Liver (tissue), 9 donors: ENCODE measurements around the gene ZSCAN5C. TPM values are rescaled to one million over a fixed set of nuclear protein-coding genes. Genes with fewer than 3 reads are reported as not detected.

Experiments
- DNase-seq: peaks from one replicate; pipeline ENCODE4 v3.0.0-alpha.2; 2017; ENCODE audit warnings: low spot score
- H3K27ac ChIP-seq, 2 donors: one replicate each; pipeline ENCODE4 v1.7.0; 2013; ENCODE audit warnings: inconsistent platforms in 2 of 2, low read length in 2 of 2, control low read depth in 1 of 2, low read depth in 1 of 2, mild to moderate bottlenecking in 1 of 2
- H3K27me3 ChIP-seq, 4 donors: one replicate each; pipeline versions ENCODE4 v1.6.1 to v1.7.0; 2013; ENCODE audit warnings: low read length in 3 of 4, inconsistent platforms in 1 of 4, mild to moderate bottlenecking in 1 of 4, moderate library complexity in 1 of 4; ENCODE audit not compliant: control insufficient read depth in 4 of 4, insufficient read depth in 4 of 4
- H3K36me3 ChIP-seq, 4 donors: one replicate each; pipeline versions ENCODE4 v1.6.1 to v1.7.0; 2013; ENCODE audit warnings: low read length in 3 of 4, mild to moderate bottlenecking in 3 of 4, low read depth in 1 of 4, moderate library complexity in 1 of 4; ENCODE audit not compliant: control insufficient read depth in 4 of 4, insufficient read depth in 3 of 4
- H3K4me1 ChIP-seq, 4 donors: one replicate each; pipeline versions ENCODE4 v1.6.1 to v1.7.0; 2013; ENCODE audit warnings: low read length in 3 of 4, mild to moderate bottlenecking in 3 of 4, moderate library complexity in 1 of 4; ENCODE audit not compliant: control insufficient read depth in 4 of 4, insufficient read depth in 4 of 4
- H3K4me3 ChIP-seq, 3 donors: one replicate each; pipeline versions ENCODE4 v1.6.1 to v1.7.0; 2013; ENCODE audit warnings: low read length in 3 of 3, control low read depth in 1 of 3, low read depth in 1 of 3, mild to moderate bottlenecking in 1 of 3
- H3K9ac ChIP-seq, 2 donors: one replicate each; pipeline ENCODE4 v1.7.0; 2013; ENCODE audit warnings: low read length in 2 of 2, mild to moderate bottlenecking in 2 of 2, moderate library complexity in 2 of 2, control low read depth in 1 of 2, low read depth in 1 of 2
- H3K9me3 ChIP-seq, 4 donors: one replicate each; pipeline versions ENCODE4 v1.6.1 to v1.7.0; 2013; ENCODE audit warnings: low read length in 3 of 4; ENCODE audit not compliant: control insufficient read depth in 4 of 4
- FOXA1 ChIP-seq: IDR thresholded peaks from 2 replicates; pipeline ENCODE4 v1.6.1; 2016; ENCODE audit warnings: antibody characterized with exemption
- FOXA2 ChIP-seq: IDR thresholded peaks from 2 replicates; pipeline ENCODE4 v1.6.1; 2016; ENCODE audit warnings: antibody characterized with exemption
- GABPA ChIP-seq, 2 donors: IDR thresholded peaks in 1 of 2; conservative IDR thresholded peaks in 1 of 2; 2 replicates each; pipeline ENCODE4 v1.6.1; 2016; ENCODE audit warnings: antibody characterized with exemption in 2 of 2, mild to moderate bottlenecking in 1 of 2, moderate library complexity in 1 of 2
- JUND ChIP-seq, 2 donors: IDR thresholded peaks; 2 replicates each; pipeline ENCODE4 v1.6.1; 2016; ENCODE audit warnings: antibody characterized with exemption in 2 of 2
- MAX ChIP-seq: IDR thresholded peaks from 2 replicates; pipeline ENCODE4 v1.6.1; 2016; ENCODE audit warnings: antibody characterized with exemption
- NR2F2 ChIP-seq: IDR thresholded peaks from 2 replicates; pipeline ENCODE4 v1.6.1; 2016; ENCODE audit warnings: antibody characterized with exemption
- RAD21 ChIP-seq, 2 donors: IDR thresholded peaks; 2 replicates each; pipeline ENCODE4 v1.6.1; 2016; ENCODE audit warnings: antibody characterized with exemption in 2 of 2, mild to moderate bottlenecking in 2 of 2
- REST ChIP-seq: IDR thresholded peaks from 2 replicates; pipeline ENCODE4 v1.6.1; 2016; ENCODE audit warnings: antibody characterized with exemption, mild to moderate bottlenecking
- RXRA ChIP-seq, 2 donors: IDR thresholded peaks; 2 replicates each; pipeline ENCODE4 v1.6.1; 2017 to 2018; ENCODE audit warnings: antibody characterized with exemption in 2 of 2, mild to moderate bottlenecking in 1 of 2
- SP1 ChIP-seq: IDR thresholded peaks from 2 replicates; pipeline ENCODE4 v1.6.1; 2018; ENCODE audit warnings: antibody characterized with exemption, mild to moderate bottlenecking
- TAF1 ChIP-seq: conservative IDR thresholded peaks from 2 replicates; pipeline ENCODE4 v1.6.1; 2016; ENCODE audit warnings: antibody characterized with exemption, mild to moderate bottlenecking
- ZBTB33 ChIP-seq: IDR thresholded peaks from 2 replicates; pipeline ENCODE4 v1.6.1; 2016; ENCODE audit warnings: antibody characterized with exemption
- WGBS: extraction: QIAGEN DNeasy Blood & Tissue Kit; methylation state at CpG from one replicate; pipeline ENCODE4 v1.1.7; 2013; 5-methylcytosine and 5-hydroxymethylcytosine counted together
- polyA plus RNA-seq, 2 donors: library from polyadenylated mRNA; stranded (reverse) in 1 of 2; unstranded in 1 of 2; fragments of 200-250 nt in 1 of 2; fragments of >200 nt in 1 of 2; fragmentation: Nextera tagmentation in 1 of 2; extraction: Ambion mirVana in 1 of 2; gene quantifications; one replicate each; pipeline versions ENCODE4 v1.2.1 to v1.2.3, GENCODE V29; 2013 to 2015
- total RNA-seq, 2 donors: library from RNA; depleted of rRNA; stranded (reverse); fragments of >200 nt; gene quantifications; one replicate each; pipeline ENCODE4 v1.2.3, GENCODE V29; 2014
- TF ChIP-seq, protein P1 (sequence below): IDR thresholded peaks from 2 replicates; pipeline ENCODE4 v1.6.1; 2016; ENCODE audit warnings: antibody characterized with exemption
- TF ChIP-seq, protein P2 (sequence below): fragments of 150-350 bp; IDR thresholded peaks from 2 replicates; pipeline ENCODE4 v1.5.1; 2017; ENCODE audit warnings: improper control_type of control experiment, low read depth, low read length; ENCODE audit not compliant: missing input control
- donor health status: healthy.
- donor health status: healthy.
- donor health status: healthy.
- donor health status: healthy.
- donor health status: healthy.

The ZSCAN5C gene
- total and polyA plus RNA-seq, 4 donors, result not detected

GRCh38 chr19:56211718-56212117, 9.6 kb downstream of the ZSCAN5C start:
- no peaks in the 10 kb centered on the region for H3K27me3 ChIP-seq
- 65% methylated on average over 4 of the region's 4 CpGs for WGBS
- H3K9me3 ChIP-seq, result no peaks in the 10 kb centered on the region
- H3K36me3 ChIP-seq, result no peaks in the 10 kb centered on the region
- H3K27ac ChIP-seq, result no peak overlapping the region
- no peak overlapping the region for H3K9ac ChIP-seq
- H3K4me1 ChIP-seq, result peaks cover 0 to under 1% (median 0%) of the 10 kb centered on the region in 4 donors
- H3K4me3 ChIP-seq, result no peak overlapping the region
- DNase-seq, result no peak
- no peak for TF ChIP-seq SP1
- TF ChIP-seq MAX, result no peak
- no peak for TF ChIP-seq TAF1
- no peak for TF ChIP-seq ZBTB33
- no peak for TF ChIP-seq NR2F2
- no peak for TF ChIP-seq REST
- no peak for TF ChIP-seq FOXA1
- TF ChIP-seq GABPA (IDR thresholded peaks at IDR 0.05 in 1 of 2, conservative IDR thresholded peaks at IDR 0.05 in 1 of 2), result no peak
- no peak for TF ChIP-seq FOXA2
- no peak for TF ChIP-seq RXRA (IDR thresholded peaks at IDR 0.05)
- TF ChIP-seq RAD21 (IDR thresholded peaks at IDR 0.05), result no peak
- TF ChIP-seq, protein P1, sequence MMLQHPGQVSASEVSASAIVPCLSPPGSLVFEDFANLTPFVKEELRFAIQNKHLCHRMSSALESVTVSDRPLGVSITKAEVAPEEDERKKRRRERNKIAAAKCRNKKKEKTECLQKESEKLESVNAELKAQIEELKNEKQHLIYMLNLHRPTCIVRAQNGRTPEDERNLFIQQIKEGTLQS, result no peak
- TF ChIP-seq, protein P2, sequence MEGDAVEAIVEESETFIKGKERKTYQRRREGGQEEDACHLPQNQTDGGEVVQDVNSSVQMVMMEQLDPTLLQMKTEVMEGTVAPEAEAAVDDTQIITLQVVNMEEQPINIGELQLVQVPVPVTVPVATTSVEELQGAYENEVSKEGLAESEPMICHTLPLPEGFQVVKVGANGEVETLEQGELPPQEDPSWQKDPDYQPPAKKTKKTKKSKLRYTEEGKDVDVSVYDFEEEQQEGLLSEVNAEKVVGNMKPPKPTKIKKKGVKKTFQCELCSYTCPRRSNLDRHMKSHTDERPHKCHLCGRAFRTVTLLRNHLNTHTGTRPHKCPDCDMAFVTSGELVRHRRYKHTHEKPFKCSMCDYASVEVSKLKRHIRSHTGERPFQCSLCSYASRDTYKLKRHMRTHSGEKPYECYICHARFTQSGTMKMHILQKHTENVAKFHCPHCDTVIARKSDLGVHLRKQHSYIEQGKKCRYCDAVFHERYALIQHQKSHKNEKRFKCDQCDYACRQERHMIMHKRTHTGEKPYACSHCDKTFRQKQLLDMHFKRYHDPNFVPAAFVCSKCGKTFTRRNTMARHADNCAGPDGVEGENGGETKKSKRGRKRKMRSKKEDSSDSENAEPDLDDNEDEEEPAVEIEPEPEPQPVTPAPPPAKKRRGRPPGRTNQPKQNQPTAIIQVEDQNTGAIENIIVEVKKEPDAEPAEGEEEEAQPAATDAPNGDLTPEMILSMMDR, result no peak
- TF ChIP-seq JUND (IDR thresholded peaks at IDR 0.05), result no peak
